GM23248 (cell line): ENCODE data around the gene CACNA1E. TPM values are rescaled to one million over a fixed set of nuclear protein-coding genes. Genes with fewer than 3 reads are reported as not detected.
A peak's percentile ranks its signal among the peaks of the same experiment; 100 is the strongest.

Experiments
- DNase-seq: peaks from one replicate; pipeline ENCODE4 v3.0.0-alpha.2; 2015
- H2AFZ ChIP-seq: fragments of 200-600 bp; sonication (generic); 2 replicates; pipeline ENCODE4 v1.6.1; 2016; ENCODE audit warnings: antibody characterized with exemption
- H3F3A ChIP-seq: fragments of 200-600 bp; sonication (generic); 2 replicates; pipeline ENCODE4 v1.6.1; 2016; ENCODE audit warnings: mild to moderate bottlenecking, antibody characterized with exemption, mixed run types; ENCODE audit not compliant: insufficient read depth
- H3K27ac ChIP-seq: fragments of 200-600 bp; sonication (generic); 2 replicates; pipeline ENCODE4 v1.5.1; 2016; ENCODE audit warnings: mild to moderate bottlenecking
- H3K27me3 ChIP-seq: fragments of 200-600 bp; sonication (generic); replicated peaks from 2 replicates; pipeline ENCODE4 v1.6.1; 2016; ENCODE audit warnings: mild to moderate bottlenecking; ENCODE audit not compliant: insufficient read depth
- H3K36me3 ChIP-seq: fragments of 200-600 bp; sonication (generic); 2 replicates; pipeline ENCODE4 v1.6.1; 2016; ENCODE audit warnings: low read depth, mild to moderate bottlenecking
- H3K4me1 ChIP-seq: fragments of 200-600 bp; sonication (generic); 2 replicates; pipeline ENCODE4 v1.6.1; 2016; ENCODE audit warnings: mild to moderate bottlenecking; ENCODE audit not compliant: insufficient read depth
- H3K4me2 ChIP-seq: fragments of 200-600 bp; sonication (generic); one replicate; pipeline ENCODE4 v1.6.1; 2016; ENCODE audit warnings: mild to moderate bottlenecking; ENCODE audit not compliant: unreplicated experiment
- H3K4me3 ChIP-seq: fragments of 200-600 bp; sonication (generic); 2 replicates; pipeline ENCODE4 v1.5.1; 2016; ENCODE audit warnings: mild to moderate bottlenecking
- H3K79me2 ChIP-seq: fragments of 200-600 bp; sonication (generic); 2 replicates; pipeline ENCODE4 v1.6.1; 2016; ENCODE audit warnings: mild to moderate bottlenecking; ENCODE audit not compliant: insufficient read depth
- H3K9ac ChIP-seq: fragments of 200-600 bp; sonication (generic); 2 replicates; pipeline ENCODE4 v1.6.1; 2016; ENCODE audit warnings: mild to moderate bottlenecking
- H3K9me2 ChIP-seq: fragments of 200-600 bp; sonication (generic); 2 replicates; pipeline ENCODE4 v1.6.1; 2016; ENCODE audit warnings: mixed run types, mild to moderate bottlenecking, moderate library complexity; ENCODE audit not compliant: insufficient read depth
- H3K9me3 ChIP-seq: fragments of 200-600 bp; sonication (generic); one replicate; pipeline ENCODE4 v1.6.1; 2017; ENCODE audit warnings: low read depth
- H4K20me1 ChIP-seq: fragments of 200-600 bp; sonication (generic); 2 replicates; pipeline ENCODE4 v1.6.0; 2016; ENCODE audit not compliant: insufficient read depth
- EZH2 ChIP-seq: fragments of 200-600 bp; sonication (generic); IDR thresholded peaks from 2 replicates; pipeline ENCODE4 v1.6.1; 2018; ENCODE audit warnings: antibody characterized with exemption, mild to moderate bottlenecking; ENCODE audit not compliant: insufficient read depth, poor library complexity, severe bottlenecking
- EZH2phosphoT487 ChIP-seq: fragments of 200-600 bp; sonication (generic); IDR thresholded peaks from 2 replicates; pipeline ENCODE4 v1.6.1; 2018; ENCODE audit warnings: antibody characterized with exemption, moderate library complexity, mild to moderate bottlenecking, low read depth; ENCODE audit not compliant: insufficient read depth
- whole genome bisulfite sequencing, 2 experiments: methylation state at CpG; one replicate each; pipeline ENCODE4 v1.1.6; 2015 to 2017; ENCODE audit warnings: low lambda C conversion rate in 2 of 2, low coverage in 1 of 2; ENCODE audit errors: missing lambda C conversion rate in 2 of 2; 5-methylcytosine and 5-hydroxymethylcytosine counted together
- in situ Hi-C: fragments of 300-500 bp; cut with MboI; formaldehyde crosslinking; loops from 2 replicates; pipeline ENCODE4 v1.15.0; 2020
- polyA plus RNA-seq: library from polyadenylated mRNA; unstranded; fragments of >200 nt; fragmentation: Nextera tagmentation; extraction: Ambion mirVana; gene quantifications from 2 replicates; pipeline ENCODE4 v1.2.1, GENCODE V29; 2016
- total RNA-seq: library from RNA; depleted of rRNA; stranded (reverse); fragments of >200 nt; shearing (Covaris generic); gene quantifications from 2 replicates; pipeline ENCODE4 v1.2.3, GENCODE V29; 2014

The CACNA1E gene
- total and polyA plus RNA-seq, 2 experiments from 2014 or later, result not detected

DNA sequence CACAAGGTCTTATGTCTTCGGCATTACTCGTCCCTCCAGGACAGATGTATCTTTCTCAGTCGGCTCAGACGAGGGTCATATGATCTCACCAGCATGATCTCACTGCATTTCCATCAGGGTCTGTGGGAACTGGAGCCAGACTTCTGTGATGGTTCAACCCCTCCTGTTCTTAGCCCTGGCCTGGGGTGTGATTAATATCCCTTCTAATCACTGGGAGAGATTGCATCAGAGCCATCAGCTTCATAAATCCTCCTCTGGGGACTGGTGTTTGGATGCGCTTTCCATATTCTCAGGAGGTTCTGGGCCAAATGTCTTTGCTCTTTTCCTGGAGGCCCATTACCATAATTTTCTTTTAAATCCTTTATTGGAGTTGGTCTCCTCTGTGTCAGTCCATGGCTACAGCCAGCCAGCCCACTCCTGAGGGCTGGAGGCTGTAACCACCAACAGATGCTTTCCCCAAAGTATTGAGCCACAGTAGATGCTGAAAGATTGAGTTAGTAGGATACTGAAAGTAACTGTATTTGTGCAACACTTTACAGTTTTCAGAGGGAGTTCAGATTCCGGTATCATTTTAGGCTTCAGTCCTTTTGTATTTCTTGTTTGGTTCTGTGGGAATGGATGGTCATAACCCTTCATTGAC is 20.0 kb downstream of the CACNA1E start:
- no peak for TF ChIP-seq EZH2phosphoT487
- no peak for TF ChIP-seq EZH2
- Histone ChIP-seq H3K9me2 (no peaks in the 10 kb centered on the region), H3K4me2 (no peak overlapping the region), H3F3A (no peaks in the 10 kb centered on the region), H3K9me3 (no peaks in the 10 kb centered on the region), H3K27ac (no peak overlapping the region), H4K20me1 (no peaks in the 10 kb centered on the region), H3K27me3 (no peaks in the 10 kb centered on the region), H3K79me2 (no peaks in the 10 kb centered on the region), H2AFZ (no peak overlapping the region), H3K4me3 (no peak overlapping the region), H3K9ac (no peak overlapping the region), H3K4me1 (peaks cover 10% of the 10 kb centered on the region), H3K36me3 (no peaks in the 10 kb centered on the region)
- DNase-seq, result peak; percentile 60
- in situ Hi-C loops, result no loop called here
- WGBS, 2 experiments, result 16 to 25% methylated on average over 6 of the region's 6 CpGs

GRCh38 chr1:181504399-181504842 is 21.1 kb downstream of the CACNA1E start:
- H3F3A ChIP-seq, result no peaks in the 10 kb centered on the region
- no peaks in the 10 kb centered on the region for H3K27me3 ChIP-seq
- H3K27ac ChIP-seq, result no peak overlapping the region
- no peaks in the 10 kb centered on the region for H3K79me2 ChIP-seq
- H3K36me3 ChIP-seq, result no peaks in the 10 kb centered on the region
- H2AFZ ChIP-seq, result no peak overlapping the region
- H3K9me2 ChIP-seq, result no peaks in the 10 kb centered on the region
- 16 to 29% methylated on average over 4 of the region's 4 CpGs for WGBS, 2 experiments
- H3K4me1 ChIP-seq, result peaks cover 10% of the 10 kb centered on the region
- no peak for TF ChIP-seq EZH2
- TF ChIP-seq EZH2phosphoT487, result no peak
- no peaks in the 10 kb centered on the region for H3K9me3 ChIP-seq
- no peaks in the 10 kb centered on the region for H4K20me1 ChIP-seq
- no peak overlapping the region for H3K4me2 ChIP-seq
- DNase-seq, result peak; percentile 21
- H3K4me3 ChIP-seq, result no peak overlapping the region
- H3K9ac ChIP-seq, result no peak overlapping the region
- in situ Hi-C loops, result no loop called here

GRCh38 chr1:181506563-181507353 is 23.4 kb downstream of the CACNA1E start:
- in situ Hi-C loops, result no loop called here
- Histone ChIP-seq H3K4me1 (peaks cover 10% of the 10 kb centered on the region), H3K27ac (no peak overlapping the region), H3K27me3 (no peaks in the 10 kb centered on the region; the same call in 1 of the 2 replicates), H3K36me3 (no peaks in the 10 kb centered on the region), H3K9ac (no peak overlapping the region), H3K4me2 (no peak overlapping the region), H3F3A (no peaks in the 10 kb centered on the region), H2AFZ (no peak overlapping the region), H3K79me2 (no peaks in the 10 kb centered on the region), H4K20me1 (no peaks in the 10 kb centered on the region), H3K4me3 (no peak overlapping the region), H3K9me2 (no peaks in the 10 kb centered on the region), H3K9me3 (no peaks in the 10 kb centered on the region)
- 49 to 50% methylated on average over 5 of the region's 5 CpGs for WGBS, 2 experiments
- TF ChIP-seq EZH2phosphoT487 (no peak), EZH2 (no peak)
- DNase-seq, result no peak

DNA sequence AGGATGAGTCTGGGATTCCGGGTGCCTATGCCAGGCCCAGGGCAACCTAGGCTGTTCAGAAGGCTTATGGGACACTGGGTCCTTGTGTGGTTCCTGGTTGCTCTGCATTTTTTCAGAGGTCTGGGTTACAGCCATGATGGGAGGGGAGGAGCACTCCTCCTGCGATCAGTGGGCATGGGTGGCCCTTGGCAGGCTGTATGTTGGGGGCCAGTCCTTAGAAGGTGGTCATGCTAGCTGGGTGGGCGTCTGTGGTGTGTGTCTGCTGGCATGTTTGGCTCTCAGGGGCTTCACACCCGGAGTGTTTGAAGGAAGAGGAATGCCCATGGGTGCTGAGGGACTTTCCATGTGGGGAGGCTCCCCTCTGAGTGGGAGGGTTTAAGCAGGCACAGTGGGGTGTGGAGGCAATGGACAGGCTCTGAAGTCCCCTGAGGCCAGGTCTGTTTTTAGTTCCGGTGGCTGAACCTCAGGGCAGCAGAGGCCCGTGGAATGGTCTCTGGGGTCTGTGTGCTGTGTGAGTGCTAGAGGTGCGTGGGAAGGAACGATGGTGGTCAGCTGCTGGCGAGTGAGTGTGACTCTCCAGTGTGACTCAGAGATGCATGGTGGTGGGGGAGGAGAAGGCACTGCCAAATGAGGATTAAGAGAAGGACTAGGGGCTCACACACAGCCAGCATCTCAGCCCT is 25.3 kb downstream of the CACNA1E start:
- Histone ChIP-seq H4K20me1 (no peaks in the 10 kb centered on the region), H3K9ac (no peak overlapping the region), H3K9me2 (no peaks in the 10 kb centered on the region), H3K79me2 (no peaks in the 10 kb centered on the region), H3K27me3 (no peaks in the 10 kb centered on the region; the same call in 1 of the 2 replicates), H3K4me3 (no peak overlapping the region), H3K9me3 (no peaks in the 10 kb centered on the region), H3K4me2 (no peak overlapping the region), H3F3A (no peaks in the 10 kb centered on the region), H3K4me1 (peaks cover 1% of the 10 kb centered on the region; the same call in 1 of the 2 replicates), H3K36me3 (no peaks in the 10 kb centered on the region), H2AFZ (no peak overlapping the region), H3K27ac (no peak overlapping the region)
- in situ Hi-C loops, result no loop called here
- peak; percentile 62 for DNase-seq
- 13 to 23% methylated on average over 9 of the region's 9 CpGs for WGBS, 2 experiments
- no peak for TF ChIP-seq EZH2
